Neuronal stem cell (in vitro differentiated cells): ENCODE measurements around the gene PPP1R3F.

Experiments used
- DNase-seq: peaks from one replicate; pipeline ENCODE4 v3.0.0-alpha.2; 2013; ENCODE audit warnings: low spot score
- H2AFZ ChIP-seq: one replicate; pipeline ENCODE4 v1.6.1; 2013; ENCODE audit warnings: mild to moderate bottlenecking, low read length, inconsistent platforms
- H2AK5ac ChIP-seq: 2 replicates; pipeline ENCODE4 v1.6.1; 2013; ENCODE audit warnings: low read depth, mild to moderate bottlenecking, inconsistent platforms, low read length, moderate library complexity, mixed read lengths
- H2BK120ac ChIP-seq: 2 replicates; pipeline ENCODE4 v1.6.1; 2013; ENCODE audit warnings: low read depth, mild to moderate bottlenecking, inconsistent platforms, low read length, moderate library complexity, mixed read lengths
- H2BK12ac ChIP-seq: one replicate; pipeline ENCODE4 v1.6.1; 2013; ENCODE audit warnings: low read length, inconsistent platforms
- H2BK15ac ChIP-seq: 2 replicates; pipeline ENCODE4 v1.6.1; 2013; ENCODE audit warnings: mild to moderate bottlenecking, low read length, inconsistent platforms, mixed read lengths
- H2BK5ac ChIP-seq: one replicate; pipeline ENCODE4 v1.6.1; 2013; ENCODE audit warnings: inconsistent platforms, mild to moderate bottlenecking, low read length, moderate library complexity
- H3K14ac ChIP-seq: one replicate; pipeline ENCODE4 v1.6.1; 2013; ENCODE audit warnings: low read length, inconsistent platforms
- H3K18ac ChIP-seq: 2 replicates; pipeline ENCODE4 v1.6.1; 2013; ENCODE audit warnings: low read length, inconsistent platforms
- H3K23ac ChIP-seq: 2 replicates; pipeline ENCODE4 v1.6.1; 2013; ENCODE audit warnings: low read depth, mild to moderate bottlenecking, mixed read lengths, low read length, inconsistent platforms; ENCODE audit not compliant: poor library complexity
- H3K27ac ChIP-seq: replicated peaks from 3 replicates; pipeline ENCODE4 v1.5.1; 2013; ENCODE audit warnings: low read length, inconsistent platforms
- H3K27me3 ChIP-seq, 3 experiments: 2 replicates each; pipeline ENCODE4 v1.6.1; 2013; ENCODE audit warnings: low read length in 3 of 3, mild to moderate bottlenecking in 2 of 3, inconsistent platforms in 1 of 3, low read depth in 1 of 3, mixed read lengths in 1 of 3, moderate library complexity in 1 of 3; ENCODE audit not compliant: control insufficient read depth in 3 of 3, insufficient read depth in 3 of 3
- H3K36me3 ChIP-seq, 2 donors: replicated peaks in 1 of 2; 2 replicates each; pipeline ENCODE4 v1.6.1; 2013; ENCODE audit warnings: low read length in 2 of 2; ENCODE audit not compliant: control insufficient read depth in 2 of 2, insufficient read depth in 2 of 2
- H3K4ac ChIP-seq: 2 replicates; pipeline ENCODE4 v1.6.1; 2013; ENCODE audit warnings: inconsistent platforms, mild to moderate bottlenecking, low read length, moderate library complexity
- H3K4me1 ChIP-seq, 2 donors: 1 replicate in 1 of 2; 2 replicates in 1 of 2; pipeline ENCODE4 v1.6.1; 2013; ENCODE audit warnings: low read length in 2 of 2, low read depth in 1 of 2; ENCODE audit not compliant: control insufficient read depth in 2 of 2, insufficient read depth in 1 of 2
- H3K4me2 ChIP-seq: one replicate; pipeline ENCODE4 v1.6.1; 2013; ENCODE audit warnings: mild to moderate bottlenecking, low read length, inconsistent platforms; ENCODE audit not compliant: insufficient read depth, poor library complexity, severe bottlenecking
- H3K4me3 ChIP-seq, 2 donors: 2 replicates each; pipeline ENCODE4 v1.5.1; 2013; ENCODE audit warnings: low read length in 2 of 2, mild to moderate bottlenecking in 2 of 2, inconsistent platforms in 1 of 2, moderate library complexity in 1 of 2
- H3K79me1 ChIP-seq: one replicate; pipeline ENCODE4 v1.6.1; 2013; ENCODE audit warnings: low read depth, mild to moderate bottlenecking, inconsistent platforms, low read length, moderate library complexity
- H3K9ac ChIP-seq: one replicate; pipeline ENCODE4 v1.6.1; 2013; ENCODE audit warnings: mild to moderate bottlenecking, low read depth, low read length, inconsistent platforms; ENCODE audit not compliant: poor library complexity
- H3K9me3 ChIP-seq, 2 donors: replicated peaks in 1 of 2; 2 replicates each; pipeline versions ENCODE3 to v1.6.1; 2013; ENCODE audit warnings: low read length in 2 of 2, mild to moderate bottlenecking in 2 of 2, inconsistent platforms in 1 of 2, low read depth in 1 of 2, mixed read lengths in 1 of 2, moderate library complexity in 1 of 2; ENCODE audit not compliant: control insufficient read depth in 2 of 2, insufficient read depth in 1 of 2
- H4K8ac ChIP-seq: one replicate; pipeline ENCODE4 v1.6.1; 2013; ENCODE audit warnings: low read depth, mild to moderate bottlenecking, inconsistent platforms, low read length, moderate library complexity
- H4K91ac ChIP-seq: one replicate; pipeline ENCODE4 v1.6.1; 2013; ENCODE audit warnings: low read length, low read depth, mild to moderate bottlenecking, inconsistent platforms; ENCODE audit not compliant: poor library complexity
- WGBS, 2 donors: extraction: QIAGEN DNeasy Blood & Tissue Kit; methylation state at CpG; one replicate each; pipeline ENCODE4 v1.1.7; 2013; ENCODE audit warnings: missing lambda C conversion rate in 2 of 2, mixed read lengths in 1 of 2; ENCODE audit not compliant: insufficient read length in 2 of 2, insufficient replicate concordance in 1 of 2; ENCODE audit errors: extremely low coverage in 2 of 2; 5-methylcytosine and 5-hydroxymethylcytosine counted together

PPP1R3F gene

DNA sequence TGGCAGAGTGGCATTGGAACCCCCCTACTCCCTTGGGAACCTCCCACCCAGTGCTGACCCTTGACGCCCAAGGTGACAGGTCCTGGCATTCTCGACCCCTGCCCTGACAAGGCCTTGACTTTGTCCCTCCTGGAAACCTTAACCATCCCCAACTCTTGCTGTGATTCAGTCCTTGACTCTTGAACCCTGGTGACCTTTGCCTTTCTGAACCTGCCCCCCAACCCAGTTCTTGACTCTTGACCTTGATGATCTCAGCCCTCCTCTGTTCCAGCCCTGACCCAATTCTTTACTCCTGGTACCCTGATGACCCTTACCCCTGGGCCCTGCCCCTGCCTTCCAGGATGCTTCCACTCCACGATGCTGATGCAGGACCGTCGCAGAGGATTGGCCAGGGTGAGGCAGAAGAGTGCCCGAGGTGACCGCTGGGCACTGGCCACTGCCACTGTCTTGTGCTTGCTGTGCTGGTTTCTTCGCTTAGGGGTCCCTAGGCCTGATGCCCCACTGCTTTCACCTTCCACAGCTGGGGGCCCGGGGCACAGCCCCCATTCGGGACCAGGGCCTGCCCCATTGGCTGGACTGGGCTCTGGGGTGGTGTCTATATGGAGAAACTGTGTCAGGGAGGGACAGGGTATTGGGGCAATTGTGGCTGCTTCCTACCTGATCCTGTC lies 38.1 kb upstream of the PPP1R3F start:
- H2BK120ac ChIP-seq = no peak overlapping the region
- H3K23ac ChIP-seq = no peak overlapping the region
- H3K4ac ChIP-seq = no peak overlapping the region
- peak overlapping the region; percentile 38 for H3K18ac ChIP-seq
- H2AFZ ChIP-seq = no peak overlapping the region
- no peaks in the 10 kb centered on the region for H3K27me3 ChIP-seq
- H2AK5ac ChIP-seq = peak overlapping the region; percentile 70
- H2BK15ac ChIP-seq = no peak overlapping the region
- no peaks in the 10 kb centered on the region for H3K79me1 ChIP-seq
- no peak overlapping the region for H3K9ac ChIP-seq
- H2BK5ac ChIP-seq = no peak overlapping the region
- DNase-seq = no peak
- no CpG with 5 or more reads among the region's 10 CpGs for WGBS, 2 donors
- H3K27ac ChIP-seq = no peak overlapping the region
- H3K14ac ChIP-seq = no peak overlapping the region
- no peak overlapping the region for H2BK12ac ChIP-seq
- H3K4me2 ChIP-seq = no peak overlapping the region
- H3K4me1 ChIP-seq = peaks cover 0 to 4% of the 10 kb centered on the region in 2 donors
- no peak overlapping the region for H4K91ac ChIP-seq
- H3K9me3 ChIP-seq = no peaks in the 10 kb centered on the region
- no peaks in the 10 kb centered on the region for H3K36me3 ChIP-seq
- H4K8ac ChIP-seq = no peak overlapping the region
- H3K4me3 ChIP-seq = no peak overlapping the region

DNA sequence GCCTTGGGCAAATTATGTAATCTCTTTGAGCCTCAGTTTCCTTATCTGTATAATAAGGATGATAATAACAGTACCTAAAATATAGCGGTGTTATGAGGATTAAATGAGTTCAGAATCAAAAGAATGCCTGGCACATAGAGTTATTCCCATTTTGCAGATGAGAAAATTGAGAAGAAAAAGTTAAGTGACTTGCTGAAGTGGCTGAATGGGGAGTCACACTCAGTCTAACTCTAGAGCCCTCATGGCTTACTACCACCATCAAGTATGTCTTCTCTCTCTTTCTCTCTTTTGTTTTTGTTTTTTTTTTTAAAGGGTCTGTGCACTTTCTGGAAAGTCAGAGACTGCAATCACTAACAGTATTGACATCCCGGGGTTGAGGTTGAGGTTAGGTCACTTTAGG lies 37.1 kb upstream of the PPP1R3F start:
- no peak overlapping the region for H3K14ac ChIP-seq
- WGBS, 2 donors = no CpG with 5 or more reads among the region's 2 CpGs

DNA sequence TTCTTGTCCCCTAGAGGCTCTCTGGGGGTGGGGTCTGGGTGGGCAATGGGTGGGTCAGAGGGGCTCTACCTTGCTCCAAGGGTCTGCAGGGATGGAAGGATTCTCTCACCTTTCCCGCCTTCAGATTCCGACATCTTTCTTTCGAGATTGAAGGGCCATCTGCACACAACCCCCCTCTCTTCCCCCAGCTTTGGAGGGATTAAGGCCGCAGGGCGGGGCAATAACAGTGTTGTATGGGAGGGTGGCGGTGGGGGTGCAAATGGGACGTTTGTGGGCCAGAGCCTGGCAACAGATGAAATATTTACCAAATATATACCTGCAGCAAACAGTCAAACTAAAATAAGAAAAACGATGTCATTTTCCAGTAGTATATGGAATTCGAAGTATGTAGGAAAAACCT lies 36.4 kb upstream of the PPP1R3F start, which contains the start of gene CACNA1F:
Gene CACNA1F, minus strand, starts transcription at position 165 of the 400 bp plus-strand sequence. Its CDS starts 31 bp downstream, at position 134.
- no peak within 1 kb of the TSS for H2BK5ac ChIP-seq

More for the DNA sequence above, 37.1 kb upstream of the PPP1R3F start:
- H3K18ac ChIP-seq = no peak overlapping the region
- H2BK120ac ChIP-seq = no peak overlapping the region
- no peak overlapping the region for H3K4me2 ChIP-seq
- H3K27me3 ChIP-seq = no peaks in the 10 kb centered on the region
- H2AFZ ChIP-seq = no peak overlapping the region
- no peaks in the 10 kb centered on the region for H3K9me3 ChIP-seq
- no peak overlapping the region for H3K27ac ChIP-seq
- H3K4me1 ChIP-seq = peaks cover 0 to 4% of the 10 kb centered on the region in 2 donors
- DNase-seq = no peak
- H3K9ac ChIP-seq = no peak overlapping the region
- no peak overlapping the region for H2BK15ac ChIP-seq
- H3K4me3 ChIP-seq = no peak overlapping the region
- H3K23ac ChIP-seq = no peak overlapping the region
- H2BK12ac ChIP-seq = no peak overlapping the region
- H3K4ac ChIP-seq = no peak overlapping the region
- no peak overlapping the region for H2AK5ac ChIP-seq
- no peak overlapping the region for H4K91ac ChIP-seq
- H3K79me1 ChIP-seq = no peaks in the 10 kb centered on the region
- H2BK5ac ChIP-seq = no peak overlapping the region
- no peak overlapping the region for H4K8ac ChIP-seq
- no peaks in the 10 kb centered on the region for H3K36me3 ChIP-seq

DNA sequence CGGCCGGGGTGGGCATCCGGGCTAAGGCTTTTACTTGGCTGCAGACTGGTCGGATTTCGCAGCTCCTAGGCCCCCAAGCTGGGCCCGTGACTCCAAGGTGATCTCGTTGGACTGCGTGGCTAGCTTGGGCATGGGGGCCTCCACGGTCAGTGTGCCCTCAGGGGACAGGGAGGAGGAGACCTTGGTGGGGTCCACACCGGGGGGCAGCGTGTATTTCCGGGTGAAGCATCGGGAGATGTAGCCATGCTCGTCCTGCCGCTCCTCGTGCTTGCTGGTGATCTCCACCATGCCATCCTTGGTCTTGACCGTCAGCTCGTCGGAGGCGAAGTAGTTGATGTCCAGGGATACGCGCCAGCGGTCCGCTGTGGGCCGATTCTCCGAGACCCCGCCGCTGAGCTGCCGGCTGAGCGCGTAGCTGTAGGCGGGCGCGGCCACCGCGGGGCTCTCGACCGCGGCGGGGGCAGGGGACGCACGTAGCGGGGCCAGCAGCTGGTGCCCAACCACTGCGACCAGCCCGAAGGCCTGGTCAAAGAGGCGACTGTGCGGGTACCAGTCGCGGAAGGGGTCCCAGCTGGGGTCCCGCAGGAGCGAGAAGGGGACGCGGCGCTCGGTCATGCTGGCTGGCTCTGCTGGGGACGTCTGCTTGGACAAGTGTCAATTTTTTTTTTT lies 35.6 kb upstream of the PPP1R3F start:
- H2AK5ac ChIP-seq = no peak overlapping the region

More for the DNA sequence above, 36.4 kb upstream of the PPP1R3F start, which contains the start of gene CACNA1F:
- Histone ChIP-seq H4K8ac (no peak within 1 kb of the TSS), H2AFZ (no peak within 1 kb of the TSS), H2BK12ac (no peak within 1 kb of the TSS), H3K9me3 (no peaks in the 10 kb centered on the region), H3K18ac (no peak within 1 kb of the TSS), H3K14ac (no peak within 1 kb of the TSS), H3K23ac (no peak within 1 kb of the TSS), H3K27me3 (no peaks in the 10 kb centered on the region), H3K27ac (no peak within 1 kb of the TSS), H2BK15ac (no peak within 1 kb of the TSS), H4K91ac (no peak within 1 kb of the TSS), H3K9ac (no peak within 1 kb of the TSS), H3K4ac (no peak within 1 kb of the TSS), H2AK5ac (no peak within 1 kb of the TSS), H3K4me1 (peaks cover 0 to 4% of the 10 kb centered on the region in 2 donors), H3K79me1 (no peaks in the 10 kb centered on the region), H3K36me3 (no peaks in the 10 kb centered on the region), H3K4me2 (no peak within 1 kb of the TSS), H2BK120ac (no peak within 1 kb of the TSS), H3K4me3 (no peak within 1 kb of the TSS)
- DNase-seq = no peak
- no CpG with 5 or more reads among the region's 9 CpGs for WGBS, 2 donors

More for the DNA sequence above, 35.6 kb upstream of the PPP1R3F start:
- Histone ChIP-seq H3K27ac (no peak overlapping the region), H3K14ac (no peak overlapping the region), H2AFZ (no peak overlapping the region), H3K18ac (no peak overlapping the region), H3K4ac (no peak overlapping the region), H4K91ac (no peak overlapping the region), H4K8ac (no peak overlapping the region), H2BK15ac (no peak overlapping the region), H3K23ac (no peak overlapping the region), H3K4me1 (peaks cover 0 to 4% of the 10 kb centered on the region in 2 donors), H3K9ac (no peak overlapping the region), H3K79me1 (no peaks in the 10 kb centered on the region), H3K36me3 (no peaks in the 10 kb centered on the region), H3K4me2 (no peak overlapping the region), H3K27me3 (no peaks in the 10 kb centered on the region), H2BK5ac (no peak overlapping the region), H3K9me3 (no peaks in the 10 kb centered on the region), H2BK12ac (no peak overlapping the region), H2BK120ac (no peak overlapping the region), H3K4me3 (no peak overlapping the region)
- no CpG with 5 or more reads among the region's 56 CpGs for WGBS, 2 donors
- DNase-seq = no peak
